GM12878 (cell line): ENCODE data around the gene WDFY4. TPM values are rescaled to one million over a fixed set of nuclear protein-coding genes. Genes with fewer than 3 reads are reported as not detected.

ENCODE experiments used
- ASH2L ChIP-seq: fragments of 300-600, 200-600 bp; sonication (generic); IDR thresholded peaks from 2 replicates; pipeline ENCODE4 v1.6.1; 2017; ENCODE audit warnings: low read depth, mild to moderate bottlenecking, borderline replicate concordance
- ATF2 ChIP-seq: IDR thresholded peaks from 2 replicates; pipeline ENCODE4 v1.6.1; 2012; ENCODE audit warnings: low read length, inconsistent platforms
- CREB1 ChIP-seq: IDR thresholded peaks from 2 replicates; pipeline ENCODE4 v1.6.1; 2012; ENCODE audit warnings: low read depth, mild to moderate bottlenecking, inconsistent platforms
- DPF2 ChIP-seq: fragments of 450-650 bp; IDR thresholded peaks from 2 replicates; pipeline ENCODE4 v1.6.1; 2017; ENCODE audit warnings: mild to moderate bottlenecking
- ETV6 ChIP-seq, 2 experiments: fragments of 450-650 bp in 1 of 2; IDR thresholded peaks in 1 of 2; conservative IDR thresholded peaks in 1 of 2; 2 replicates each; pipeline ENCODE4 v1.6.1; 2014; ENCODE audit warnings: antibody characterized with exemption in 1 of 2, borderline replicate concordance in 1 of 2, low read depth in 1 of 2, mild to moderate bottlenecking in 1 of 2, moderate library complexity in 1 of 2
- HDAC6 ChIP-seq: fragments of 200-600 bp; sonication (generic); IDR thresholded peaks from one replicate; pipeline ENCODE4 v1.8.0; 2017; ENCODE audit warnings: antibody characterized with exemption; ENCODE audit not compliant: unreplicated experiment
- IKZF1 ChIP-seq: fragments of 450-650 bp; conservative IDR thresholded peaks from 2 replicates; pipeline ENCODE4 v1.6.1; 2017; ENCODE audit warnings: antibody characterized with exemption, mild to moderate bottlenecking
- JUNB ChIP-seq: IDR thresholded peaks from 2 replicates; pipeline ENCODE4 v1.6.1; 2016; ENCODE audit warnings: antibody characterized with exemption, mild to moderate bottlenecking
- JUND ChIP-seq: IDR thresholded peaks from 2 replicates; pipeline ENCODE4 v1.6.1; 2012; ENCODE audit warnings: low read depth, mild to moderate bottlenecking, low read length, improper control_type of control experiment, moderate library complexity
- MLLT1 ChIP-seq: fragments of 450-650 bp; IDR thresholded peaks from 2 replicates; pipeline ENCODE4 v1.6.1; 2016; ENCODE audit warnings: mild to moderate bottlenecking
- MTA3 ChIP-seq: IDR thresholded peaks from 2 replicates; pipeline ENCODE4 v1.6.1; 2012; ENCODE audit warnings: low read length, inconsistent platforms, borderline replicate concordance
- NFIC ChIP-seq: IDR thresholded peaks from 2 replicates; pipeline ENCODE4 v1.6.1; 2012; ENCODE audit warnings: low read depth, mild to moderate bottlenecking, inconsistent platforms, low read length, moderate library complexity
- NR2F1 ChIP-seq: fragments of 450-650 bp; conservative IDR thresholded peaks from 2 replicates; pipeline ENCODE4 v1.6.1; 2017; ENCODE audit warnings: mild to moderate bottlenecking
- RAD51 ChIP-seq: fragments of 450-650 bp; IDR thresholded peaks from 2 replicates; pipeline ENCODE4 v1.6.1; 2016; ENCODE audit warnings: moderate library complexity, mild to moderate bottlenecking, inconsistent platforms
- RELB ChIP-seq: fragments of 450-650 bp; IDR thresholded peaks from 2 replicates; pipeline ENCODE4 v1.6.1; 2017; ENCODE audit warnings: low read depth, mild to moderate bottlenecking, moderate library complexity
- SRF ChIP-seq, 2 experiments: IDR thresholded peaks; 2 replicates each; pipeline ENCODE4 v1.6.1; 2011; ENCODE audit warnings: low read depth in 2 of 2, low read length in 2 of 2, mild to moderate bottlenecking in 1 of 2, moderate library complexity in 1 of 2
- TARDBP ChIP-seq: IDR thresholded peaks from 2 replicates; pipeline ENCODE4 v1.6.1; 2016; ENCODE audit warnings: borderline replicate concordance
- USF1 ChIP-seq: IDR thresholded peaks from 2 replicates; pipeline ENCODE4 v1.6.1; 2011; ENCODE audit warnings: borderline replicate concordance, low read depth, mild to moderate bottlenecking, moderate library complexity, mixed read lengths, low read length; ENCODE audit not compliant: insufficient read depth; ENCODE audit errors: extremely low read length
- YY1 ChIP-seq: IDR thresholded peaks from 2 replicates; pipeline ENCODE4 v1.6.1; 2011; ENCODE audit warnings: low read depth, mild to moderate bottlenecking, low read length
- ZBTB4 ChIP-seq: fragments of 450-650 bp; formaldehyde crosslinking; IDR thresholded peaks from 2 replicates; pipeline ENCODE4 v1.4.0; 2022; ENCODE audit warnings: mild to moderate bottlenecking, moderate library complexity
- ZNF207 ChIP-seq: fragments of 450-650 bp; IDR thresholded peaks from 2 replicates; pipeline ENCODE4 v1.6.1; 2014; ENCODE audit warnings: antibody characterized with exemption, mild to moderate bottlenecking, borderline replicate concordance
- polyA plus RNA-seq, 11 experiments: library from polyadenylated mRNA; depleted of rRNA in 4 of 11; unstranded in 6 of 11; stranded (reverse) in 5 of 11; fragments of >200 nt; fragmentation: Nextera tagmentation in 4 of 11; fragmentation: Illumina TruSeq in 1 of 11; extraction: Ambion mirVana in 4 of 11; extraction: Trizol in 1 of 11; gene quantifications; 1 replicate in 1 of 11; 2 replicates in 10 of 11; pipeline versions ENCODE4 v1.2.1 to v1.2.3, GENCODE V29; 2011 to 2016; ENCODE audit warnings: inconsistent platforms in 2 of 11, missing spikeins in 2 of 11, low read depth in 1 of 11
- total RNA-seq, 4 experiments: library from RNA; depleted of rRNA in 3 of 4; stranded (reverse); fragments of >200 nt in 3 of 4; fragmentation: Illumina TruSeq in 1 of 4; extraction: Trizol in 1 of 4; gene quantifications; 2 replicates each; pipeline versions ENCODE4 v1.2.1 to v1.2.3, GENCODE V29; 2013 to 2021

WDFY4 gene
- total and polyA plus RNA-seq, 10 of the 15 experiments (the other 5 are each of a cell fraction or from before 2014, with no cell fraction given) = 13.5 to 132 (median 47.3) TPM

- TF ChIP-seq SRF (IDR thresholded peaks at IDR 0.05; ENCODE audit: low read depth in 2 of 2, low read length in 2 of 2) (no peak), RELB (peak; percentile 41; the same call in 1 of the 2 replicates), CREB1 (0 out of 2 replicates have a peak, but pooled peaks have one; percentile 29), MTA3 (no peak; the same call in 1 of the 2 replicates), HDAC6 (no peak), ZBTB4 (CRISPR knock-in tag) (no peak), DPF2 (0 out of 2 replicates have a peak, but pooled peaks have one; percentile 30), USF1 (no peak), TARDBP (no peak), IKZF1 (peak; percentile 75), ZNF207 (no peak), MLLT1 (no peak), NR2F1 (peak; percentile 88), JUND (no peak), NFIC (peak; percentile 83), RAD51 (no peak), ASH2L (no peak), JUNB (peak; percentile 65; the same call in 1 of the 2 replicates), ETV6 (conservative IDR thresholded peaks at IDR 0.05 in 1 of 2, IDR thresholded peaks at IDR 0.05 in 1 of 2; ENCODE audit: borderline replicate concordance in 1 of 2, low read depth in 1 of 2) (no peak), ATF2 (peak; percentile 81), YY1 (no peak)
Measured at GRCh38 chr10:48748573-48748972, 63.9 kb downstream of the WDFY4 start (continued).
